ENCODE results near the gene SMIM41. TPM values are rescaled to one million over a fixed set of nuclear protein-coding genes. Genes with fewer than 3 reads are reported as not detected.

The SMIM41 gene
- polyA plus RNA-seq, 1 donor (not counting 4 experiments of a cell fraction or from before 2014, with no cell fraction given), result not detected

DNA sequence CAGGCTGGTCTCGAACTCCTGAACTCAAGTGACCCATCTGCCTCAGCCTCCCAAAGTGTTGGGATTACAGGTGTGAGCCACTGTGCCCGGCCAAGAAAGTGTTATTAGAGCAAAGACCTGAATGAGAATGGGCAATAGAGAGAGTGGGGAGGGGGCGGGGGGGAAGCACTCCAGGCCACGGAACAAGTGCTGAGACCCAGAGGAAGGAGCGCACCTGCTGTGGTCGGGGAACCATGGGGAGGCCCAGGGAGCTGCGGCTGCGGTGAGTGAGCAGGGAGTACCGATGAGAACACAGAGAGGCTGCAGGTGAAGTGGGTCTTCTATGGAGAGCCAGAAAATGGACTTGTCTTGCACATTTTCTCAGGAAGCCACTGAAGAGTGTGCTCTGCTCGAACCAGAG is 10.8 kb downstream of the SMIM41 start:
- Histone ChIP-seq H3K79me2 (ENCODE audit: control insufficient read depth, insufficient read depth, low read length) (no peaks in the 10 kb centered on the region), H2AFZ (ENCODE audit: control insufficient read depth, low read length) (no peak overlapping the region), H3K27me3 (ENCODE audit: control insufficient read depth, extremely low read depth, insufficient read depth, low read length) (peaks cover 60% of the 10 kb centered on the region), H3K27ac (ENCODE audit: control insufficient read depth, insufficient read depth, low read length) (no peak overlapping the region), H4K20me1 (ENCODE audit: control insufficient read depth, extremely low read depth, insufficient read depth, low read length) (no peaks in the 10 kb centered on the region), H3K4me2 (ENCODE audit: control insufficient read depth, extremely low read depth, insufficient read depth, low read depth, low read length) (no peak overlapping the region), H3K9me3 (ENCODE audit: control insufficient read depth, low read depth, low read length) (no peaks in the 10 kb centered on the region), H3K9me1 (ENCODE audit: control insufficient read depth, extremely low read depth, insufficient read depth, low read length) (no peaks in the 10 kb centered on the region), H3K4me1 (ENCODE audit: control insufficient read depth, extremely low read depth, insufficient read depth, low read length) (no peaks in the 10 kb centered on the region), H3K36me3 (ENCODE audit: control insufficient read depth in 2 of 2, extremely low read depth in 1 of 2, insufficient read depth in 2 of 2, low read length in 2 of 2) (no peaks in the 10 kb centered on the region), H3K4me3 (ENCODE audit: control insufficient read depth in 2 of 3, extremely low read depth in 1 of 3, insufficient read depth in 2 of 3, low read depth in 1 of 3, low read length in 3 of 3) (no peak overlapping the region), H3K9ac (ENCODE audit: control insufficient read depth, extremely low read depth, insufficient read depth, low read length) (no peak overlapping the region)
- TF ChIP-seq EZH2 (IDR thresholded peaks at IDR 0.05; ENCODE audit: low read length), result no peak
- TF ChIP-seq CTCF (optimal IDR thresholded peaks at IDR 0.05 in 1 of 3, IDR thresholded peaks at IDR 0.05 in 1 of 3, conservative IDR thresholded peaks at IDR 0.05 in 1 of 3; ENCODE audit: extremely low read depth in 1 of 3, insufficient read depth in 2 of 3, low read length in 3 of 3), result no peak
- dilution Hi-C loops (cut with MboI; ENCODE audit: extremely low pct_ligation_motif_present, low sequenced_read_pairs), result no loop called here
- DNase-seq (ENCODE audit: low read depth, low spot score) (no peak), FAIRE-seq (no peak)

DNA sequence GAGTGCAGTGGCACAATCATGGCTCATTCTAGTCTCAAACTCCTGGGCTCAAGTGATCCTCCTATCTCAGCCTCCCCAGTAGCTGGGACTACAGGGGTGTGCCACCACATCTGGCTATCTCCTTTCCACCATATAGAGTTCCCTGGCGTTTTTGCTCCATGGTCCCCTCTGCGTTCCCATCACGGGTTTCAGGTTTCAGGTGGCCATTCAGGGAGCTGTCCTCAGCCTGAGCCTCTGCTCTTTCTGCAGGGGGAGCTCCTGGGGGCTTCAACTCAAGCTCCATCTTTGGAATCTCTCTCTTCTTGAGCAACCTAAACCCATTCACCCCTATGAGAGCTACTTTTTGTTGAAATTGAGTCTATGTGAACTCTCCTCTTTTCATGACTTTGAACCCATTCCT is 11.6 kb downstream of the SMIM41 start:
- Histone ChIP-seq H4K20me1 (ENCODE audit: control insufficient read depth, extremely low read depth, insufficient read depth, low read length) (no peaks in the 10 kb centered on the region), H3K79me2 (ENCODE audit: control insufficient read depth, insufficient read depth, low read length) (no peaks in the 10 kb centered on the region), H3K27me3 (ENCODE audit: control insufficient read depth, extremely low read depth, insufficient read depth, low read length) (peaks cover 60% of the 10 kb centered on the region), H3K27ac (ENCODE audit: control insufficient read depth, insufficient read depth, low read length) (no peak overlapping the region), H3K4me1 (ENCODE audit: control insufficient read depth, extremely low read depth, insufficient read depth, low read length) (no peaks in the 10 kb centered on the region), H3K9ac (ENCODE audit: control insufficient read depth, extremely low read depth, insufficient read depth, low read length) (no peak overlapping the region), H2AFZ (ENCODE audit: control insufficient read depth, low read length) (no peak overlapping the region), H3K36me3 (ENCODE audit: control insufficient read depth in 2 of 2, extremely low read depth in 1 of 2, insufficient read depth in 2 of 2, low read length in 2 of 2) (no peaks in the 10 kb centered on the region), H3K9me1 (ENCODE audit: control insufficient read depth, extremely low read depth, insufficient read depth, low read length) (no peaks in the 10 kb centered on the region), H3K4me3 (ENCODE audit: control insufficient read depth in 2 of 3, extremely low read depth in 1 of 3, insufficient read depth in 2 of 3, low read depth in 1 of 3, low read length in 3 of 3) (no peak overlapping the region), H3K9me3 (ENCODE audit: control insufficient read depth, low read depth, low read length) (no peaks in the 10 kb centered on the region), H3K4me2 (ENCODE audit: control insufficient read depth, extremely low read depth, insufficient read depth, low read depth, low read length) (no peak overlapping the region)
- DNase-seq (ENCODE audit: low read depth, low spot score) (no peak), FAIRE-seq (no peak)
- TF ChIP-seq EZH2 (IDR thresholded peaks at IDR 0.05; ENCODE audit: low read length) (no peak), CTCF (optimal IDR thresholded peaks at IDR 0.05 in 1 of 3, IDR thresholded peaks at IDR 0.05 in 1 of 3, conservative IDR thresholded peaks at IDR 0.05 in 1 of 3; ENCODE audit: extremely low read depth in 1 of 3, insufficient read depth in 2 of 3, low read length in 3 of 3) (no peak)
- dilution Hi-C loops (cut with MboI; ENCODE audit: extremely low pct_ligation_motif_present, low sequenced_read_pairs), result no loop called here

Measured in keratinocyte (primary cell).